NCI-H460 (cell line): ENCODE results near the gene CCDC142. TPM values are rescaled to one million over a fixed set of nuclear protein-coding genes. Genes with fewer than 3 reads are reported as not detected.
"Not testable (repeated sequence)": the region's sequence is repeated elsewhere in the genome, so short reads cannot be mapped to it uniquely, and the experiment has no call there.

Experiments used
- DNase-seq: peaks from one replicate; pipeline ENCODE4 v3.0.0-alpha.2; 2016; ENCODE audit warnings: low read depth; ENCODE audit errors: extremely low read depth
- total RNA-seq: library from RNA; depleted of rRNA; stranded (reverse); fragments of >200 nt; shearing (Covaris generic); gene quantifications from 2 replicates; pipeline ENCODE4 v1.2.3, GENCODE V29; 2014

The CCDC142 gene
- total RNA-seq, 1 experiment from 2014 or later, result 17.6 TPM

DNA sequence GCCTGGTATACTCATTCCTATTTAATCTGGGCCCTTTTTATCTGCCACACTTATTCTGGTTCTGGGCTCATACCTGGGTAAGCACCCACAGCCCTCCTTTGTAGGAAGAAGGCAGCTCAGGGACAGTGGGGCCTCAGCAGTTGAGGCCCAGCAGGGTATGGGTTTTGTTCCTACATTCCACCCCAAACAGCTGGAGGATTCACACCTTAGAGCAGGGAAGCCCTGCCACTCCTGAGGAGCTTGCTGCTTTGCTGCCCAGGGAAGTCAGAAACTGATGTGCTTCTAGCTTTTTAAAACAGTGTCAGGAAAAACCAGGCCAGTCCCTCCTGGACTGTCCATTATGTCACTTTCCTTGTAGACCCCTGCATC, 17.8 kb upstream of the CCDC142 start:
- DNase-seq, result no peak

DNA sequence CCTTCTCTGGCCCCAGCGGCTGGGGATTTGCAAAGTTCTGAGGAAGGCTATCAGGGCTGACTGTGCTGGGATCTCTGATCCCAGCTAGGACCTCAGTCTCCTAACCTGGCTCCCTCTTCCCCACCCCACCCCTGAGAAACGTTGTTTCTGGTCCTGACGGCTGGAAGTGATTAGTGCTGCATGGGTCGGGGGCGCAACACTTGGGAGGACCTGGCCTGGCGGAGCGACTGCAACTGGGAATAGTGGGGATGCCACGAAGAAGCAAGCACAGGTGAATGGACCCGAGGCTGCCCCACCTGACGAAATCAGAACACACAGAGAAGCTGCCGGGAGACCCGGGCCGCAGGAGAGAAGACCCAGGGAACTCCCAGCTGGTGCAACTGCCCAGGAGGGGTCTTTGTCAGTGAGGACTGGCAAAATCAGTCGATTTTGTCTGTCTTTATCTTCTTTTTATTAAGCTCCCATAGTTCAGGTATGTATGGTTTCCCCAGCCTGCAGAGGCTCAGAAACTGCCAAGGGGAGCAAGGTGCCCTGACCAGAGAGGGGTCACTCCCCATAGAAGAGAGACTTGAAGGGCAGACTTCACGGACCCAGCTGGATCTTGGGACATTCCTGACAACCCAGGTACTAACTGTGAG, 17.3 kb upstream of the CCDC142 start:
- no peak for DNase-seq

DNA sequence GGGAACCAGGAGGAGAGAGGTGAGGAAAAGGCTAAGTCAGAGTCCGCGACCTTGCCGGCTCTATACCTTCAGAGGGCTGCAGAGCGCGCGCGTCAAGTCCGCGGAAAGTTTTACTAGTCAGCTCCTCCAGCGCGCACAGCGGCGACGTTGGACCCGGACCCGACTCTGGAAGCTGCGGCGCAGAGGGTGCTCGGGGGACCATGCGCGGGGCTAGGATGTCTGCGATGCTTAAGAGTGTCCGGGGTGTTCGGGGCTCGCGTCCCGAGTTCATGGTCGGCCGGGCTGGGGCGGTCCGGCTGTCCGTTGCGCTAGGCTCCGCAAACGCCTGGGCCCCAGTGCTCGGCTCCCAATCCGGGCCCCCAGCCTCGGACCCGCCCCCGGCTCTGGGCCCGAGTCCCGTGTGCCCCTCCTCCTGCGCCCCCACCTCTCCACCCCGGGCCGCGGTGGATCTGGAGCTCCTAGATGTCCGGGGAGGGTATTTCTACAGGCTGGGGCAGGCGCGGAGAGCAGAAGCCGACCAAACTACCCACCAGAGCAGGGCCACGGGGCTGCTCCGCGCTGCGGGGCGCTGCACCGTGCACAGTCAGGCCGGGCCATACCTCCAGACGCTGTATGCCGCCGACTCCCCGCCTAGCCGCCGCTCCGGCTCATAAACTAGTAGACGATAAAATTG, 16.6 kb upstream of the CCDC142 start, which contains the start of gene LBX2:
Gene LBX2, minus strand, starts transcription at position 337 of the 673 bp plus-strand sequence. Its CDS starts 66 bp downstream, at position 271.
- DNase-seq, result no peak

DNA sequence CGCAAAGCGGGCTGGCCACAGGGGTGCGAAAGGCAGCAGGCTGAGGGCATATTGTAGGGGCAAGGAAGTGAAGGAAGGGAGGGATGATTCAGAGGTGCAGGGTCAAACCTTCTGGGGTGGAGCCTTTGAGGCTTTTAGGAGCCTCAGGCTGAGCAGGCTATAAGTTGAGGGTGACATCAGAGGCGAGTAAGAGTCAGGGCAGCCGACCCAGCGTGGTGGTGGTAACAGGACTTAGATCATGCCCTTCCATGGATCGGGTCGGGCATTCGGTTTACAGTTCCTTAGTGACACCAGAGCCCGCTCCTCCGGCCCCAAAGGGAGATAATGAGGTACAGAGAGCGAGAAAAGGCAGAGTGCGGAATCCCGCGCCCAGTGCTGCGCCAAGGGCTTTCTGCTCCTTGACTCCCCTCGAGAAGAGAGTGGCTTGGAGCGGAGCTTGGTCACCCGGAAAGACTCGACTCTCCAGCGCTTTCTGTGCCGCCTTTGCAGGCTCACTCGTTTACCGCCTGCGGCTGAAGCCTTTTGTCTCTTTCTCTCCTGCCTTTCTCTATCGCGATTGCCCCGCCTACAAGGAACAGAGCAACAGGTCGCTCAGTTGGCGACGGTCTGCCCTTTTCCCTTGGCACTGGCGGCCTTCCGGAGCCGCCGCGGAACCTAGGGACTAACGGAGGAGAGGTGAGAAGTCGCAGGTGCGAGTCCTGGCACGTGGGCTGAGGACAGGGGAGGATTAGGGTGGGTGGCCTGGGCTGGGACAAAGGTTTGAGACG, 15.9 kb upstream of the CCDC142 start:
- no peak for DNase-seq

DNA sequence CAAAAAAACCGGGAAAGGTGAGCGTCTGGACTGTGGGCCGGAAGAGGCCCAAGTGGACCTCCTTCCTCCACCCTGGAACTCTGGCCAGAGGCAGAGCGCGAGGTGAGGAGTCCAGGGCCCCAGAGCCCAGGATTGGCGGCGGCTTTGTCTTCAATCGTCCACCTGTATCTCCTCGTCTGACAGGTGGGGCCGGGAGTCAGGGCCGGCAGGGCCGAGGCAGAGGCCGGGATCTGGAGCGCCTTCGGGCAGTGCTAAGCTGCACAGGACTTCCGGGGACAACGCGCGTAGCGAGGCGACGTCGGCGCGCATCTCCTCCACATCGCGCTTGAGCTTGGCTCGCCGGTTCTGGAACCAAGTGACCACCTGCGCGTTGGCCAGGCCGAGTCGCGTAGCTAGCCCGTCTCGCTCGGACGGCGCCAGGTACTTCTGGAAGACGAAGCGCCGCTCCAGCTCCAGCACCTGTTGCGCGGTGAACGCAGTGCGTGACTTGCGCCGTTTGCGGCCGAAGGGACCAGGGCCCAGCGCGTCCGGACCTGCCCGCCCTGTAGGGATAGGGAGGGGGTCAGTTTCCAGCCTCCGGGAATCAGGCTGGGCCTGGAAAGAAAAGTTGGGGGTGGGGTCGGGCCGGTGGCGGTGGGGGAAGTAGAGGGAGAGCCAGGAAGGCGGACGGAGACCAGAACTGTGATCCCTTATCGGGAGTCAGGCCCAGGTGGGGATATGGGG, 15.1 kb upstream of the CCDC142 start:
- no peak for DNase-seq

DNA sequence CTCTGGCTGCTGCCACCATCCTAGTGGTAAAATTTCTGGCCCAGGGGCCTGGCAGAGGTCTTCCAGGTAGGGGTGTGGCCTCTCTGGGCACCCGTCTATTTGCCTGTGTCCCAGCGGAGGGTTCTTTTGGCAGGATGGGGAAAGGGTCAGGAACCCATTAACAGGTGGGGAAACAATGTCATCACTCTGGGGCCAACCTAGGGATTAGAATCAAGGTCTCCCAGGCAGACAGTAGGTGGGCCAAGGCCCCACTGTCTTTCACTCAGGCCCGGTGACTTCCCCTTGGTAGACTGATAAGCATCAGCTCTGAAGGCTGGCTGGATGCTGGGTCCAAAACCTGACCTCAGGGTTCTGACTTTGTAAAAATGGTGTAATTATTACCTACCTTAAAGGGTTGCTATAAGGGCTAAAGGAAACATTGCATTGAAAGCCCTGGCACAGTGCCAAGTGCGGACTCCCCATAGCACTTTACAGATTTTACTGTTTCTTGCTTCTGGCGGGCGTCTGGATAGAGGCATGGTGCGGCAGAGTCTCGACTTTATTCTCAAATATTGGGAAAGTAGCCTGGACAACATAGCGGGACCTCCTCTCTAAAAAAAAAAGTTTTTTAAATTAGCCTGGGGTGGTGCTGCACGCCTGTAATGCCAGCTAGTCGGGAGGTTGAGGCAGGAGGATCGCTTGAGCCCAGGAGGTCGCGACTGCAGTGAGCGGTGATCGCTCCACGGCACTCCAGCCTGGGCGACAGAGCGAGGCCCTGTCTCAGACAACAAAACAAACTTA, 14.4 kb upstream of the CCDC142 start:
- no peak for DNase-seq

DNA sequence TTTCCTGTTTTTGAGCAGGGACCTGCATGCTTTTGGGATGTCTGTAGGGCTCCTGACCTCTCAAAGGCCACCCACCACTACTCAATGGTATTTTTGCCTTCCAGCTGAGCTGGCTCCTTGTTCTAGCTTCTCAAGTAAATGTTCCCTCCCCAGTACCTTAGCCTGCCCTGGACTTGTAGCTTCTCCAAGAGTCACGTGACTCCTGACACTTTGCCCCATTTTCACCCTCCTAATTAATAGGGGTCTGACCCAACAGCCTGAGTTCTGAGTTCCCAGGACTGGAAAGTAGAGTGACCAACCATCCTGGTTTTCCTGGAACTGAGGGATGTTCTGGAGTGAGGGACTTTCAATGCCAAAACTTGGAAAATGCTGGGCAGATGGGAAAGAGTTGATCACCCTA, 12.6 kb upstream of the CCDC142 start:
- no peak for DNase-seq

DNA sequence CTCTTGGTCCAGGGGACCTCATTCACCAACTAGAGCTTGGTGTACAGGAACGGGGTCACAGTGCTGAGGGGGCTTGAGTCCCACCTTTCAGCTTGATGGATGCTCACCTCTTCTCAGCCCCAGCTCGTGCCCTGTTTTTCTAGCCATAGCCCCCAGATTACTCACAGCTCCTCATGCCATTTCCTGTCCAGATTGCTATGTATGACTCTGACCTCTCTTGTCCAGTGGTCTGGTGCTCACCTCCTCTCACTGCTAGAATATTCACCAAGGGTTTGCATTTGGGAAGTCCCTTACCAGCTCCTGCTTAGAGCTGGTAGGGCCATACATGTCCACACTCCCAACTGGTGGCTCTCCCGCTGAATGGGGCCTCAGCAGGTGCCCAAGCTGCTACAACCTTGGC, 10.7 kb upstream of the CCDC142 start:
- DNase-seq, result no peak

DNA sequence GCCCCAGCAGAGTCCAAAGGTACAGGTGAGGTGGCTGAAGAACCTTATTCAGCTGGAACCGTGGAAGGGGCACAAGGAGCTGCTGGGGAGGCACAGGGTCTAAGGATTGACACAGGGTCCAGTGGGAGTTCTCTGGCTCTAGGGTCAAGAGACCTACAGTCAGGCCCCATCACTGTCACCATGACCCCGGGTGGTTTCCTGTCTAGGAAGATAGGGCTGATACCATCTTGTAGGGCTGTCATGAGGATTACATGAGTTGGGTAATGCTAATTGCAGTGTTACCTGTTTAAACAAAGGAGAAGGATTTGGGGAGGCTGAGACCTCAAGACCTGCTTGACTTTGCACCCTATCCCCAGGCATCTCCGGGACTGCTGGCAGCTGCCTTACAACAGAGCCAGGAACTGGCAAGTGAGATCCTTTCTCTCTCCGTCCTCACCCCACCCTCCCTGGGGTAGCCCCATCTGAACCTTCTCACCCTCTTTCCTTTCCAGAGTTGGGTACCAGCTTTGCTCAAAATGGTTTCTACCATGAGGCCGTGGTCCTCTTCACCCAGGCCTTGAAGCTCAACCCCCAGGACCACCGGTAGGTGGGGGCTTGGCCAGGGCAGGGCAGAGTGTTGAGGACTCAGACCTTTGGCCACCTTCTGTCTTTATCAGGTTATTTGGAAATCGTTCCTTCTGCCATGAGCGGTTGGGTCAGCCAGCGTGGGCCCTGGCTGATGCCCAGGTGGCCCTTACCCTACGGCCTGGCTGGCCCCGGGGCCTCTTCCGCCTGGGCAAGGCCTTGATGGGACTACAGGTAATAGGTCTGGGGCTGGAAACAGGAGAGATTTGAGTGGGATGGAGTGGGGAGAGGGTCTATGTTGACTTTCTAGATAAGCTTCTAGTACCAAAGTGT, 9.1 kb upstream of the CCDC142 start:
- no peak for DNase-seq

DNA sequence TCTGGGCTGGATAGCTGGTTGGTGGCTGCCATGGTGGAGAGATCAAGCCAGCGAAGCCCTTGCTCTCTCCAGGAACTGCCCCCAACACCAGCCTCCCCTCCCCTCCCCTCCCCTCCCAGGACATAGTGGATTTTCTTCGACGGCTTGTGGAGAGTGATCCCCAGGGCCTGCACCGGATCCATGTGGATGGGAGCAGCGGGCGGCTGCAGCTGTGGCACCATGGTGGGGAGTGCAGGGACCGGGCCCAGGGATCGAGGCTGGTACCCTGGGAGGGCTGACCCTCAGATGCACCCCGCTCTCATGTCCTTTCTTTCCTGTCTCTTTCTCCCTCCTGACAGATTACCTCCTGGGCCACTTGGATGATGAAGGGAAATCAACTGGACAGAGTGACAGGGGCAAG, 7.1 kb upstream of the CCDC142 start:
- DNase-seq, result no peak

DNA sequence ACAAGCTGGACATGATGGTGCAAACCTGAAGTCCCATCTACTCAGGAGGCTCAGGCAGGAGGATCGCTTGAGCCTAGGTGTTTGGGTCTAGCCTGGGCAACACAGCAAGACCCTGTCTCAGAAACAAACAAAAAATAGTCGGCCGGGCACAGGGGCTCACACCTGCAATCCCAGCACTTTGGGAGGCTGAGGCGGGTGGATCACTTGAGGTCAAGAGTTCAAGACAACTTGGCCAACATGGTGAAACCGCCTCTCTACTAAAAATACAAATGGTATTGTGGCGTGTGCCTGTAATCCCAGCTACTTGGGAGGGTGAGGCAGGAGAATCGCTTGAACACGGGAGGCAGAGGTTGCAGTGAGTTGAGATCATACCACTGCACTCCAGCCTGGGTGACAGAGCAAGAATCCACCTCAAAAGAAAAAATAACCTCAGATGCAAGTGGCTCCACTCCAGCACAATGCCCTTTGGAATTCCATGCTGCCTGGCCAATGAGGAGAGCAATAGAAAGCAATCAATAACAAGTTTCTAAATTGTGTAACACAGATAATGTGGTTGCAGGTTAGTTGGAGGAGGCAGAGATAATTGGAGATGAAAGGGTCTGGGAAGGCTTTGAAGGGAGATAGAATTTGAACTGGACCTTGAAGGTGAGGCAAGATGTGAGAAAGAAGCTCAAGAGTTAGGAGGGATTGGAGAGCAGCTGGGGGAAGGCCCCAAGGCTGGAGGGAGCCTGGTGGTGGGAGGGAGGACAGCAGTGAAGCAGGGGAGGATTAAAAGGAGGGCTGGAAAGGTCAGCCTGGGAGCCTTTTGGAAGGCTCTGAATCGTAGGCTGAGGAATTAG, 6.1 kb upstream of the CCDC142 start:
- no peak for DNase-seq

DNA sequence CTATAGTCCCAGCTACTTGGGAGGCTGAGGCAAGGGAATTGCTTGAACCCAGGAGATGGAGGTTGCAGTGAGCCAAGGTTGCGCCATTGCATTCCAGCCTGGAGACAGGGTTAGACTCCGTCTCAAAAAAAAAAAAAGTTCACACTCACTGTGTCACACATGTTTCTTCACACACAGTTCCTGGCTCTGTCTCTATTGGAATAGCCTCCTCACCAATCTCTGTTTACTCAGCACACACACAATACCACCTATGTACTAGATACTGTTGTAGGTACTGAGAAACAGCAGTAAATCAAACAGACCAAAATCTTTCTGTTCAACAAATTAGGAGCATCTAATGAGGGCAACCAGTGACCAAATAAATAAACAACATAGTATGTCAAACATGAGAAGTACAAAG, 3.3 kb upstream of the CCDC142 start:
- DNase-seq, result no peak

DNA sequence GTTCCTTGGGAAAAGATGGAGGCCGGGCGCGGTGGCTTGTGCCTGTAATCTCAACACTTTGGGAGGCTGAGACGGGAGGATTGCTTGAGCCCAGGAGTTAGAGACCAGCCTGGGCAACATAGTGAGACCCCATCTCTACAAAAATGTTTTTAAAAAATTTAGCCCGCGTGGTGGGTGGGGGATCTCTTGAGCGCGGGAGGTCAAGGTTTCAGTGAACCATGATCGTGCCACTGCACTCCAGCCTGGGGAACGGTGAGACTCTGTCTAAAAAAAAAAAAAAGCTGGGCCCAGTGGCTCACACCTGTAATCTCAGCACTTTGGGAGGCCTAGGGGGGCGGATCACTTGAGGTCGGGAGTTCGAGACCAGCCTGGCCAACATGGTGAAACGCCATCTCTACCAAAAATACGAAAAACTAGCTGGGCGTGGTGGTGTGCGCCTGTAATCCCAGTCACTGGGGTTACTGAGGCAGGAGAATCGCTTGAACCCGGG, 922 bp upstream of the CCDC142 start:
- DNase-seq, result not testable (repeated sequence)

DNA sequence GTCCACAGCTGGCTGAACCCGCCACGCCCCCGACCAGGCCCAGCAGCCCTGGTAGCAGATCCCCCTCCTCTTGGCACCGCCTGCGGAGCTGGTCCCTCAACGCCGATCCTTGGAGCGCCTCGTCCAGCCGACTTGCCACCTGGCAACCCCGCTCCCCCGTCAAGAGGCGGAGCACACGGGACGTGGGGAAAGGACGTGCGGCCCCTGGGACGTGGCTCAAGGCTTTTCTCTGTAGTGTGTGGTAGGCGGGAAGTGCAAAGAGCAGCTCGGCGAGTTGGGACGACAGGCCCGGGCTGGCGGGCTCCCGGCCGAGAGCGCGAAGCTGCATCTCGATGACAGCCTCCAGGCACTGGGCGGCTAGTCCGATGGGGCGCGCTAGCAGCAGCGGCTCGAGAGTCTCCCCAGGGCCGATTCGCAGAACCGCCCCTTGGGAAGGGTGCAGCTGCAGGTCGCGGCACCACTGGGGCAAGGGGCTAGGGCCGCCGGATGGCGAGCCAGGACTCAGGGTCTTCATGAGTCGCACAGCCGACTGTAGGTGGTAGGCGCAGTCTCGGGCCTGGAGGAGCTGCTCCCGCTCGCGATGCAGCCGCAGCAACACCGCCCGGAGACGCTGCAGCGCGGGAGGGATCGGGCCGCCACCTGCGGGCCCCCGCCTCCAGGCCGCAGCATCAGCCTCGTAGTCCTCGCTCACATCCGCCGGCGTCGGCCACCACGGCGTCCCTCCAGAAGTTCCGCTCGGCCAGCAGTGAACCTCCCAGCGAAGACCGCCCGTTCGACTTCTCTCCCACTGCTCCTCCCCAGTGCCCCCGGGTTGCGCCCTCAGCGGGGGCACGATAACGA, 617 bp downstream of the CCDC142 start:
- DNase-seq, result no peak

DNA sequence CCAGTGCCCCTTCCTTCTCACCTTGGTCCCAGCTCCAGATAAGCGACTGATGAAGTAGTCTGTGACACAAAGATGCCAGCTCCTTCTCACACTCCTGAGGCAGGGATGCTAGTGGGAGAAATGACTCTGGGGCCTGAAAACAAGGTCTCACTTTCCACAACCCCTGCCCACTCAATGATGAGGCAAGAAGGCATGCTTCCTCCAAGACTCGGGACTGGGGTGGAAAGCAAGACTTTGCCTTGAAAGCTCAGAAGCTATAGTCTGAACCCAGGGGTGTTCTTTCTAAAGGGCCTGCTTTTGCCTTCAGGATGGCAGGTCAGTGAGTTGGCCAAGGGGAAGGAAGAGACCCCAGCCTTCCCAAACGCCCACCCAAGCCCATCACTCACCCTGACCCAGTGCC, 1.4 kb downstream of the CCDC142 start:
- DNase-seq, result no peak

DNA sequence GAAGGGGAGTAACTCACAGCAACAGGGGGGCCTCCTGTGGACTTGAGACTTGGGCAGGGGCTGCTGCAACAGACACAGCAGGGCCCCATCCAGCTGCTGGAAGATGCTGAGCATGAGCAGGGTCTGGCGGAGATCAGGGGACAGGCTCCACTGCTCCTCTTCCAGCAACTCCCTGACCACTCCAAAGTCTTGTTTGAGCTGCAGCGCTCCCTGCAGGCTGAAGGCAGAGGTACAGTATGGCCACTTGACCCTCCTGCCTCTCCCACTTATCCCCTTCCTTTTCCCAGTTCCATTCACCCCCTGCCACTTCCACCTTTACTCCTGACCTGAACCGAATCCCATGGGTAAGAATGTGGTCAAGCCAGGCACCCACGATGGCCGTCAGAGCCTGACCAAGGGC, 7.9 kb downstream of the CCDC142 start:
- DNase-seq, result no peak

DNA sequence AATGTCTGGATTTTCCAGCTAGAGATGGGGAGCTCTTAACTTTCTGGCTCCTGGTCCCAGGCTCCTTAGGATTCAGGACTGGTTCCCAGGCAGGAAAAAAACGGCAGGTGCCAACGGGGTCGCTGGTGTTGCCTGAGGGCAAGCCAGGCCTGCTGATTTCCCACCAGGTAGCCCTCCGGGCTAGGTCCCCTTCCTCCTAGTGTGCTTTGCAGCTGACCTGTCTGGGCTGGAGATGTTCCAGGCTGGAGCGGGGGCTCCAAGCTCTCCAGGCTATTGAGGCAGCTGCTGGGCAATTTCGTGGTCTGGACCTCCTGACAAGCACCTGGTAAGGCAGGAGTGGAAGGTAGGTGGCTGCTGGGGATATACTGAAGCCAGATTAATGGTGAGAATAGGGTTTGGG, 8.3 kb downstream of the CCDC142 start:
- DNase-seq, result no peak

DNA sequence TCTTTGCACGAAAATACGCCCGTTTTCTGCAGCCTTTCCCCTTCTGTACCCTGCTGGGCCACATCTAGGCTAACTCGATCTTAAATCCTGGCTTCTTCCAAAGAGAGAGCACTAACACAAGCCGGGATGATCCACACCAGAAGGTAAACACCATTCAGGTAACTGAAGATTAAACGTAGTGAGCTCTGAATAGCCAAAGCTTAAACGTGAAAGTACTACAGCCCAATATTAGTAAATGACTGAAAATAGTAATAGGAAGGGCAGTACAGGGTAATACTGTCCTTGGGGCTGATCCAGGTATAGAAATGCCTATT, 9.9 kb downstream of the CCDC142 start:
- DNase-seq, result no peak
